ENCODE measurements around the gene TMEM8B.

DNA sequence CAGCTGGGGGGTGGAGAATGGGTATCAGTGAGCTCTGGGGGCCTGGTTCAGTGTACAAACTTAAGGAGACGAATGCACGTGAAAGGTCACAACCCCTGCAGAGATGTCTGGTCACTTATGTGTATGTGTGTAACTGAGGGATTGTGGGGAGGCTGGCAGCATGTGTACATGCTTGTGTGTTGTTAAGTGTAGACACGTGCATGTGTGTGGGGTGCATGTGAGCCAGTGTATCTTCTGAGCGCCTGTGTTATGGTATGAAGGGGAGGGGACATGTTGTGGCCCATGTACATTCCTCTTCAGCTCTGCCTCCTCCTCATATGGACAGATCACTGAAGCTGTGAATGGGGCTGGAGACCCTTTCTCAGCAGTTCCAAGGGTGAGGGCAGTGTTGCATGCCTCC lies 2.0 kb downstream of the TMEM8B start:
- TF ChIP-seq RAD21 (IDR thresholded peaks at IDR 0.05; ENCODE audit: insufficient read depth, low read depth, low read length) (no peak), MYC (IDR thresholded peaks at IDR 0.05; ENCODE audit: insufficient read depth, insufficient read length, insufficient replicate concordance, low read length, severe bottlenecking) (no peak)
- TF ChIP-seq, protein P1, sequence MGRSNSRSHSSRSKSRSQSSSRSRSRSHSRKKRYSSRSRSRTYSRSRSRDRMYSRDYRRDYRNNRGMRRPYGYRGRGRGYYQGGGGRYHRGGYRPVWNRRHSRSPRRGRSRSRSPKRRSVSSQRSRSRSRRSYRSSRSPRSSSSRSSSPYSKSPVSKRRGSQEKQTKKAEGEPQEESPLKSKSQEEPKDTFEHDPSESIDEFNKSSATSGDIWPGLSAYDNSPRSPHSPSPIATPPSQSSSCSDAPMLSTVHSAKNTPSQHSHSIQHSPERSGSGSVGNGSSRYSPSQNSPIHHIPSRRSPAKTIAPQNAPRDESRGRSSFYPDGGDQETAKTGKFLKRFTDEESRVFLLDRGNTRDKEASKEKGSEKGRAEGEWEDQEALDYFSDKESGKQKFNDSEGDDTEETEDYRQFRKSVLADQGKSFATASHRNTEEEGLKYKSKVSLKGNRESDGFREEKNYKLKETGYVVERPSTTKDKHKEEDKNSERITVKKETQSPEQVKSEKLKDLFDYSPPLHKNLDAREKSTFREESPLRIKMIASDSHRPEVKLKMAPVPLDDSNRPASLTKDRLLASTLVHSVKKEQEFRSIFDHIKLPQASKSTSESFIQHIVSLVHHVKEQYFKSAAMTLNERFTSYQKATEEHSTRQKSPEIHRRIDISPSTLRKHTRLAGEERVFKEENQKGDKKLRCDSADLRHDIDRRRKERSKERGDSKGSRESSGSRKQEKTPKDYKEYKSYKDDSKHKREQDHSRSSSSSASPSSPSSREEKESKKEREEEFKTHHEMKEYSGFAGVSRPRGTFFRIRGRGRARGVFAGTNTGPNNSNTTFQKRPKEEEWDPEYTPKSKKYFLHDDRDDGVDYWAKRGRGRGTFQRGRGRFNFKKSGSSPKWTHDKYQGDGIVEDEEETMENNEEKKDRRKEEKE (IDR thresholded peaks at IDR 0.05): no peak

Data from GM12878 (cell line).